Measurements from ENCODE around the gene PSME2. TPM values are rescaled to one million over a fixed set of nuclear protein-coding genes. Genes with fewer than 3 reads are reported as not detected.

The PSME2 gene
- total RNA-seq, 2 experiments from 2014 or later, result 445 to 459 TPM

GRCh38 chr14:24179294-24179960 is 33.0 kb upstream of the PSME2 start:
- Mint-ChIP-seq H3K4me3 (no peak overlapping the region), H3K36me3 (ENCODE audit: low read depth) (peaks cover 37% of the 10 kb centered on the region), H3K27ac (peak overlapping the region; percentile 25), H3K9me3 (ENCODE audit: low read depth) (no peaks in the 10 kb centered on the region), H3K4me1 (no peaks in the 10 kb centered on the region), H3K27me3 (no peaks in the 10 kb centered on the region)
- intact Hi-C loops (cut with DNase I, micrococcal nuclease), result no loop called here
- POLR2A ChIA-PET, result interaction anchor here (1.2 to 2.8 kb wide), 2 partner anchors 11 to 17 kb away, joined by 3 to 12 read pairs; no protein-coding TSS in a partner anchor
- DNase-seq (no peak), ATAC-seq (no peak)
- CTCF ChIA-PET, result interaction anchor here (0.7 to 1.3 kb wide), 3 partner anchors 19 to 117 kb away, joined by 3 to 6 read pairs (median 3); partner anchors contain the start of genes IRF9 and TINF2

GRCh38 chr14:24178399-24179178 is 32.2 kb upstream of the PSME2 start:
- no peaks in the 10 kb centered on the region for H3K27me3 Mint-ChIP-seq
- H3K4me1 Mint-ChIP-seq, result no peaks in the 10 kb centered on the region
- ATAC-seq, result no peak
- peaks cover 40% of the 10 kb centered on the region for H3K36me3 Mint-ChIP-seq (ENCODE audit: low read depth)
- H3K27ac Mint-ChIP-seq, result peak overlapping the region; percentile 25
- intact Hi-C loops (cut with DNase I, micrococcal nuclease), result no loop called here
- H3K4me3 Mint-ChIP-seq, result no peak overlapping the region
- no peaks in the 10 kb centered on the region for H3K9me3 Mint-ChIP-seq (ENCODE audit: low read depth)
- ChIA-PET POLR2A (interaction anchor here (1.2 to 2.8 kb wide), 2 partner anchors 10 to 16 kb away, joined by 3 to 12 read pairs; no protein-coding TSS in a partner anchor), CTCF (interaction anchor here (0.7 kb wide), 1 partner anchor 118 kb away, joined by 3 read pairs; no protein-coding TSS in a partner anchor)
- DNase-seq, result no peak

GRCh38 chr14:24177891-24178290 is 31.5 kb upstream of the PSME2 start:
- ChIA-PET POLR2A (interaction anchor here (1.2 to 2.8 kb wide), 2 partner anchors 9 to 15 kb away, joined by 3 to 12 read pairs; no protein-coding TSS in a partner anchor), CTCF (no interaction called here)
- Mint-ChIP-seq H3K9me3 (ENCODE audit: low read depth) (no peaks in the 10 kb centered on the region), H3K4me1 (no peaks in the 10 kb centered on the region), H3K27ac (no peak overlapping the region), H3K4me3 (no peak overlapping the region), H3K36me3 (ENCODE audit: low read depth) (peaks cover 40% of the 10 kb centered on the region), H3K27me3 (no peaks in the 10 kb centered on the region)
- ATAC-seq (no peak), DNase-seq (no peak)
- intact Hi-C loops (cut with DNase I, micrococcal nuclease), result no loop called here

- intact Hi-C loops (cut with DNase I, micrococcal nuclease), result no loop called here
- no peaks in the 10 kb centered on the region for H3K27me3 Mint-ChIP-seq
- DNase-seq (no peak), ATAC-seq (no peak)
- POLR2A ChIA-PET, result interaction anchor here (2.8 kb wide), 1 partner anchor 9 kb away, joined by 12 read pairs; no protein-coding TSS in a partner anchor
- H3K4me1 Mint-ChIP-seq, result peaks cover 1% of the 10 kb centered on the region
- CTCF ChIA-PET, result interaction anchor here (1.3 kb wide), 1 partner anchor 12 kb away, joined by 3 read pairs; no protein-coding TSS in a partner anchor
- peaks cover 38% of the 10 kb centered on the region for H3K36me3 Mint-ChIP-seq (ENCODE audit: low read depth)
- no peak overlapping the region for H3K27ac Mint-ChIP-seq
- no peak overlapping the region for H3K4me3 Mint-ChIP-seq
- no peaks in the 10 kb centered on the region for H3K9me3 Mint-ChIP-seq (ENCODE audit: low read depth)
Measured at GRCh38 chr14:24177041-24177825, 30.8 kb upstream of the PSME2 start.

GRCh38 chr14:24176599-24176998 is 30.2 kb upstream of the PSME2 start:
- H3K4me3 Mint-ChIP-seq, result no peak overlapping the region
- DNase-seq (no peak), ATAC-seq (no peak)
- no peak overlapping the region for H3K27ac Mint-ChIP-seq
- intact Hi-C loops (cut with DNase I, micrococcal nuclease), result no loop called here
- POLR2A ChIA-PET, result no interaction called here
- H3K4me1 Mint-ChIP-seq, result peaks cover 5% of the 10 kb centered on the region
- CTCF ChIA-PET, result interaction anchor here (1.1 to 1.3 kb wide), 2 partner anchors 12 to 16 kb away, joined by 3 read pairs; no protein-coding TSS in a partner anchor
- no peaks in the 10 kb centered on the region for H3K9me3 Mint-ChIP-seq (ENCODE audit: low read depth)
- no peaks in the 10 kb centered on the region for H3K27me3 Mint-ChIP-seq
- H3K36me3 Mint-ChIP-seq (ENCODE audit: low read depth), result peaks cover 36% of the 10 kb centered on the region

- ChIA-PET CTCF (interaction anchor here (0.9 to 2.8 kb wide), 3 partner anchors 12 to 82 kb away, joined by 3 to 10 read pairs (median 4); partner anchors contain the start of genes IPO4 and IRF9), POLR2A (interaction anchor here (1.1 to 1.4 kb wide), 3 partner anchors 8 to 12 kb away, joined by 3 to 5 read pairs (median 4); partner anchors contain the start of gene IRF9)
- DNase-seq (no peak), ATAC-seq (no peak)
- no peaks in the 10 kb centered on the region for H3K9me3 Mint-ChIP-seq (ENCODE audit: low read depth)
- no peak overlapping the region for H3K27ac Mint-ChIP-seq
- peaks cover 24% of the 10 kb centered on the region for H3K4me1 Mint-ChIP-seq
- H3K36me3 Mint-ChIP-seq (ENCODE audit: low read depth), result peaks cover 44% of the 10 kb centered on the region
- intact Hi-C loops (cut with DNase I, micrococcal nuclease), result loop anchor here in 1 of 2 experiments (2.0 kb wide), 1 partner anchor 16 kb away; the partner anchor contains the start of gene IPO4
- H3K27me3 Mint-ChIP-seq, result no peaks in the 10 kb centered on the region
- H3K4me3 Mint-ChIP-seq, result no peak overlapping the region
Measured at GRCh38 chr14:24172871-24173281, 26.5 kb upstream of the PSME2 start.

- intact Hi-C loops (cut with DNase I, micrococcal nuclease), result loop anchor here in 1 of 2 experiments (2.0 kb wide), 1 partner anchor 16 kb away; the partner anchor contains the start of gene IPO4
- H3K36me3 Mint-ChIP-seq (ENCODE audit: low read depth), result peaks cover 46% of the 10 kb centered on the region
- H3K27ac Mint-ChIP-seq, result no peak overlapping the region
- POLR2A ChIA-PET, result interaction anchor here (1.3 to 1.4 kb wide), 2 partner anchors 10 to 11 kb away, joined by 4 to 5 read pairs; partner anchors contain the start of gene IRF9
- ATAC-seq (no peak), DNase-seq (no peak)
- peaks cover 27% of the 10 kb centered on the region for H3K4me1 Mint-ChIP-seq
- no peaks in the 10 kb centered on the region for H3K27me3 Mint-ChIP-seq
- H3K4me3 Mint-ChIP-seq, result peak overlapping the region; percentile 47
- CTCF ChIA-PET, result interaction anchor here (1.4 to 2.8 kb wide), 2 partner anchors 12 to 15 kb away, joined by 4 to 10 read pairs; partner anchors contain the start of genes IPO4 and IRF9
- no peaks in the 10 kb centered on the region for H3K9me3 Mint-ChIP-seq (ENCODE audit: low read depth)
Measured at GRCh38 chr14:24172261-24172860, 26.0 kb upstream of the PSME2 start.

- ChIA-PET CTCF (interaction anchor here (0.7 to 2.8 kb wide), 2 partner anchors 11 to 612 kb away, joined by 3 to 10 read pairs; partner anchors contain the start of gene IRF9), POLR2A (interaction anchor here (0.6 to 1.5 kb wide), 4 partner anchors 9 to 77 kb away, joined by 4 to 11 read pairs (median 4); partner anchors contain the start of gene IRF9)
- ATAC-seq, result peak; percentile 81
- intact Hi-C loops (cut with DNase I, micrococcal nuclease), result loop anchor here (1.0 to 2.0 kb wide), 2 partner anchors 17 kb away; partner anchors contain the start of gene IPO4 (in 2 of the 2)
- Mint-ChIP-seq H3K27ac (peak within 1 kb of the TSS; percentile 69), H3K4me1 (peaks cover 31% of the 10 kb centered on the region), H3K27me3 (no peaks in the 10 kb centered on the region), H3K9me3 (ENCODE audit: low read depth) (no peaks in the 10 kb centered on the region), H3K36me3 (ENCODE audit: low read depth) (peaks cover 46% of the 10 kb centered on the region), H3K4me3 (peak within 1 kb of the TSS; percentile 66)
- peak; percentile 75 for DNase-seq
Measured at GRCh38 chr14:24171422-24172260, 25.2 kb upstream of the PSME2 start, which contains the start of gene REC8. Gene REC8 (plus strand): TSS chr14:24172080. CDS start chr14:24172553, 473 bp downstream.

GRCh38 chr14:24167469-24168114 is 21.2 kb upstream of the PSME2 start:
- Mint-ChIP-seq H3K27me3 (no peaks in the 10 kb centered on the region), H3K9me3 (ENCODE audit: low read depth) (no peaks in the 10 kb centered on the region), H3K36me3 (ENCODE audit: low read depth) (peaks cover 72% of the 10 kb centered on the region), H3K4me1 (peaks cover 52% of the 10 kb centered on the region), H3K4me3 (no peak overlapping the region), H3K27ac (peak overlapping the region; percentile 58)
- intact Hi-C loops (cut with DNase I, micrococcal nuclease), result no loop called here
- CTCF ChIA-PET, result no interaction called here
- POLR2A ChIA-PET, result interaction anchor here (0.6 kb wide), 1 partner anchor 30 kb away, joined by 8 read pairs; no protein-coding TSS in a partner anchor
- DNase-seq (no peak), ATAC-seq (no peak)
